Loucy (cell line): ENCODE results near the gene ATP8B2.
"Not testable (repeated sequence)": the region's sequence is repeated elsewhere in the genome, so short reads cannot be mapped to it uniquely, and the experiment has no call there.

Experiments used
- H2AFZ ChIP-seq: fragments of 200-600 bp; sonication (generic); 2 replicates; pipeline ENCODE4 v1.6.0; 2016; ENCODE audit warnings: antibody characterized with exemption, mild to moderate bottlenecking, low read length, moderate library complexity
- H3F3A ChIP-seq: fragments of 200-600 bp; 2 replicates; pipeline ENCODE4 v1.6.0; 2016; ENCODE audit warnings: antibody characterized with exemption, low read depth, mild to moderate bottlenecking
- H3K27me3 ChIP-seq: fragments of 200-600 bp; sonication (generic); 2 replicates; pipeline ENCODE4 v1.6.1; 2014; ENCODE audit warnings: low read length, mild to moderate bottlenecking; ENCODE audit not compliant: insufficient read depth, poor library complexity, severe bottlenecking
- H3K36me3 ChIP-seq: fragments of 200-600 bp; sonication (generic); 2 replicates; pipeline ENCODE4 v1.6.1; 2016; ENCODE audit warnings: low read length; ENCODE audit not compliant: insufficient read depth
- H3K4me1 ChIP-seq: fragments of 200-600 bp; sonication (generic); 2 replicates; pipeline ENCODE4 v1.5.1; 2014; ENCODE audit warnings: low read length, mild to moderate bottlenecking; ENCODE audit not compliant: insufficient read depth, poor library complexity, severe bottlenecking
- H3K4me2 ChIP-seq: fragments of 200-600 bp; sonication (generic); 2 replicates; pipeline ENCODE4 v1.6.0; 2014; ENCODE audit warnings: antibody characterized with exemption, low read length, low read depth, mild to moderate bottlenecking; ENCODE audit not compliant: poor library complexity, severe bottlenecking
- H3K4me3 ChIP-seq: fragments of 200-600 bp; sonication (generic); 2 replicates; pipeline ENCODE4 v1.5.1; 2014; ENCODE audit warnings: low read length, mild to moderate bottlenecking, mixed read lengths; ENCODE audit not compliant: poor library complexity, severe bottlenecking
- H3K79me2 ChIP-seq: fragments of 200-600 bp; sonication (generic); 2 replicates; pipeline ENCODE4 v1.6.1; 2014; ENCODE audit warnings: low read length; ENCODE audit not compliant: insufficient read depth
- H3K9ac ChIP-seq: fragments of 200-600 bp; sonication (generic); 2 replicates; pipeline ENCODE4 v1.6.0; 2014; ENCODE audit warnings: mild to moderate bottlenecking, low read depth, low read length, moderate library complexity; ENCODE audit not compliant: poor library complexity, severe bottlenecking
- H3K9me2 ChIP-seq: fragments of 200-600 bp; sonication (generic); replicated peaks from 2 replicates; pipeline ENCODE4 v1.6.1; 2016; ENCODE audit warnings: low read depth, low read length, mixed read lengths
- H3K9me3 ChIP-seq: fragments of 200-600 bp; sonication (generic); 2 replicates; pipeline ENCODE4 v1.6.1; 2014; ENCODE audit warnings: mild to moderate bottlenecking, antibody characterized with exemption, low read length, low read depth; ENCODE audit not compliant: insufficient read depth
- H4K20me1 ChIP-seq: fragments of 200-600 bp; sonication (generic); 2 replicates; pipeline ENCODE4 v1.6.0; 2014; ENCODE audit warnings: antibody characterized with exemption, low read length, mild to moderate bottlenecking; ENCODE audit not compliant: insufficient read depth, poor library complexity, severe bottlenecking
- CTCF ChIP-seq: fragments of 200-600 bp; sonication (generic); conservative IDR thresholded peaks from 2 replicates; pipeline ENCODE4 v1.5.1; 2014; ENCODE audit warnings: mild to moderate bottlenecking, antibody characterized with exemption, low read length
- EZH2phosphoT487 ChIP-seq: fragments of 200-600 bp; IDR thresholded peaks from 2 replicates; pipeline ENCODE4 v1.6.1; 2018; ENCODE audit warnings: antibody characterized with exemption, mild to moderate bottlenecking, moderate library complexity, borderline replicate concordance

Gene ATP8B2

GRCh38 chr1:154371436-154371835 lies 46.1 kb downstream of the ATP8B2 start:
- H3F3A ChIP-seq: no peaks in the 10 kb centered on the region
- H3K9me3 ChIP-seq: no peaks in the 10 kb centered on the region
- no peaks in the 10 kb centered on the region for H4K20me1 ChIP-seq
- no peak overlapping the region for H3K4me2 ChIP-seq
- TF ChIP-seq CTCF (no peak), EZH2phosphoT487 (no peak)
- H3K27me3 ChIP-seq: no peaks in the 10 kb centered on the region
- H3K4me3 ChIP-seq: no peak overlapping the region
- no peaks in the 10 kb centered on the region for H3K4me1 ChIP-seq
- H3K9ac ChIP-seq: no peak overlapping the region
- no peaks in the 10 kb centered on the region for H3K79me2 ChIP-seq
- H3K9me2 ChIP-seq: no peaks in the 10 kb centered on the region
- no peaks in the 10 kb centered on the region for H3K36me3 ChIP-seq
- no peak overlapping the region for H2AFZ ChIP-seq

GRCh38 chr1:154373777-154374357 lies 48.5 kb downstream of the ATP8B2 start:
- H3F3A ChIP-seq, H3K79me2 ChIP-seq, H3K9me2 ChIP-seq, H3K4me2 ChIP-seq, H3K27me3 ChIP-seq, H4K20me1 ChIP-seq, H3K36me3 ChIP-seq, H3K4me3 ChIP-seq, H3K4me1 ChIP-seq, H2AFZ ChIP-seq, H3K9me3 ChIP-seq, H3K9ac ChIP-seq: not testable (repeated sequence)

GRCh38 chr1:154379301-154379700 lies 54.0 kb downstream of the ATP8B2 start:
- no peak overlapping the region for H3K4me2 ChIP-seq
- H3K79me2 ChIP-seq: no peaks in the 10 kb centered on the region
- H2AFZ ChIP-seq: no peak overlapping the region
- no peak overlapping the region for H3K9ac ChIP-seq
- H3K9me3 ChIP-seq: no peaks in the 10 kb centered on the region
- no peaks in the 10 kb centered on the region for H3K9me2 ChIP-seq
- no peaks in the 10 kb centered on the region for H3K4me1 ChIP-seq
- H3K4me3 ChIP-seq: no peak overlapping the region
- no peaks in the 10 kb centered on the region for H4K20me1 ChIP-seq
- TF ChIP-seq CTCF: no peak
- H3F3A ChIP-seq: no peaks in the 10 kb centered on the region
- no peaks in the 10 kb centered on the region for H3K27me3 ChIP-seq
- no peaks in the 10 kb centered on the region for H3K36me3 ChIP-seq
